Panc1 (cell line): Measurements from ENCODE around the gene PF4V1. TPM values are rescaled to one million over a fixed set of nuclear protein-coding genes. Genes with fewer than 3 reads are reported as not detected.

ENCODE experiments used
- ATAC-seq: fragments of 200-7000 bp; cut with Tn5 transposase; 2 replicates; pipeline ENCODE4 v1.9.1; 2020; ENCODE audit warnings: mild to moderate bottlenecking, moderate library complexity
- BruUV-seq: library from RNA; stranded (reverse); fragments of 400-500 nt; replicated peaks from 2 replicates; lab custom pipeline; 2021; lab: Mats Ljungman, UMichigan
- CTCF ChIA-PET: fragments of 300-600 bp; sonication (Branson Sonifier 250); formaldehyde crosslinking; loops from one replicate; lab custom pipeline; 2022; ENCODE audit warnings: antibody characterized with exemption; lab: Charles Lee
- POLR2A ChIA-PET: fragments of 300-600 bp; sonication (Branson Sonifier 250); formaldehyde crosslinking; loops from one replicate; lab custom pipeline; 2022; ENCODE audit warnings: antibody characterized with exemption; lab: Charles Lee
- DNase-seq: peaks from one replicate; pipeline ENCODE4 v3.0.0-alpha.2; 2010; ENCODE audit warnings: low read depth, low spot score
- H3K27ac ChIP-seq: 2 replicates; pipeline ENCODE4 v1.5.1; 2011; ENCODE audit warnings: mild to moderate bottlenecking, low read length, inconsistent platforms
- H3K27me3 ChIP-seq: fragments of 200-500 bp; sonication (Bioruptor generic); 2 replicates; pipeline ENCODE4 v1.6.0; 2014; ENCODE audit warnings: low read length, inconsistent platforms; ENCODE audit not compliant: control insufficient read depth, insufficient read depth
- H3K36me3 ChIP-seq: fragments of 200-500 bp; sonication (Bioruptor generic); 2 replicates; pipeline ENCODE4 v1.5.1; 2014; ENCODE audit warnings: inconsistent platforms, mild to moderate bottlenecking, low read length, moderate library complexity; ENCODE audit not compliant: control insufficient read depth, insufficient read depth
- H3K4me1 ChIP-seq: 2 replicates; pipeline ENCODE4 v1.5.1; 2011; ENCODE audit warnings: inconsistent platforms, mild to moderate bottlenecking, low read length, moderate library complexity; ENCODE audit not compliant: control insufficient read depth, insufficient read depth
- H3K4me3 ChIP-seq, 2 experiments: 2 replicates each; pipeline ENCODE4 v1.5.1; 2011 to 2012; ENCODE audit warnings: low read depth in 2 of 2, low read length in 2 of 2, mild to moderate bottlenecking in 2 of 2, inconsistent platforms in 1 of 2, moderate library complexity in 1 of 2
- H3K9me3 ChIP-seq: fragments of 200-500 bp; sonication (Bioruptor generic); 2 replicates; pipeline ENCODE4 v1.5.1; 2014; ENCODE audit warnings: low read depth, mild to moderate bottlenecking, inconsistent platforms, low read length, moderate library complexity; ENCODE audit not compliant: control insufficient read depth, insufficient read depth
- CTCF ChIP-seq: fragments of 450-650 bp; IDR thresholded peaks from 2 replicates; pipeline ENCODE4 v1.5.1; 2017; ENCODE audit warnings: mild to moderate bottlenecking
- POLR2AphosphoS5 ChIP-seq: IDR thresholded peaks from 2 replicates; pipeline ENCODE4 v1.6.1; 2012; ENCODE audit warnings: mild to moderate bottlenecking, low read depth, low read length, moderate library complexity
- REST ChIP-seq, 2 experiments: IDR thresholded peaks; 2 replicates each; pipeline ENCODE4 v1.6.1; 2011 to 2012; ENCODE audit warnings: low read depth in 2 of 2, control low read depth in 1 of 2, low read length in 1 of 2, mild to moderate bottlenecking in 1 of 2, moderate library complexity in 1 of 2; ENCODE audit not compliant: insufficient read depth in 1 of 2
- SIN3A ChIP-seq: IDR thresholded peaks from 2 replicates; pipeline ENCODE4 v1.6.1; 2012; ENCODE audit warnings: low read depth, mild to moderate bottlenecking, low read length, moderate library complexity, borderline replicate concordance; ENCODE audit not compliant: insufficient read depth
- TCF7L2 ChIP-seq: IDR thresholded peaks from 2 replicates; pipeline ENCODE4 v1.6.1; 2011; ENCODE audit warnings: mild to moderate bottlenecking, low read depth, low read length, inconsistent platforms
- in situ Hi-C: cut with HindIII; loops from 2 replicates; pipeline ENCODE4 v1.10.0; 2016; ENCODE audit warnings: low sequenced_read_pairs, low pct_unique_long_range_greater_than_20kb
- intact Hi-C: fragments of 100-400 bp; cut with micrococcal nuclease; formaldehyde crosslinking; loops from one replicate; pipeline ENCODE4 v1.10.0; 2022; ENCODE audit not compliant: unreplicated experiment
- total RNA-seq: library from RNA; stranded (reverse); gene quantifications from one replicate; pipeline ENCODE4 v1.2.1, GENCODE V29; 2021; ENCODE audit not compliant: unreplicated experiment

The PF4V1 gene
- total RNA-seq, 1 experiment from 2014 or later = 0.51 TPM

GRCh38 chr4:73852771-73853170, 325 bp upstream of the PF4V1 start:
- no peak for TF ChIP-seq CTCF
- TF ChIP-seq REST (IDR thresholded peaks at IDR 0.05; ENCODE audit: insufficient read depth in 1 of 2, low read depth in 2 of 2, low read length in 1 of 2) = no peak
- TF ChIP-seq SIN3A = no peak
- no peak for TF ChIP-seq POLR2AphosphoS5
- no peak for TF ChIP-seq TCF7L2
- Histone ChIP-seq H3K36me3 (no peaks in the 10 kb centered on the region), H3K4me1 (no peaks in the 10 kb centered on the region), H3K27me3 (no peaks in the 10 kb centered on the region), H3K27ac (no peak overlapping the region), H3K4me3 (peak overlapping the region; percentile 39 to 50), H3K9me3 (no peaks in the 10 kb centered on the region)
- no TSS peak for BruUV-seq
- DNase-seq = no peak
- ATAC-seq = peak; percentile 67
- intact Hi-C loops = no loop called here
- CTCF ChIA-PET = interaction anchor here (1.0 kb wide), 1 partner anchor 12 kb away, joined by 5 read pairs; no protein-coding TSS in a partner anchor
- in situ Hi-C loops = no loop called here
- POLR2A ChIA-PET = interaction anchor here (0.6 kb wide), 1 partner anchor 56 kb away, joined by 16 read pairs; no protein-coding TSS in a partner anchor

- no peaks in the 10 kb centered on the region for H3K9me3 ChIP-seq
- ChIA-PET CTCF (interaction anchor here (1.0 kb wide), 1 partner anchor 11 kb away, joined by 5 read pairs; no protein-coding TSS in a partner anchor), POLR2A (interaction anchor here (0.6 kb wide), 1 partner anchor 29 kb away, joined by 3 read pairs; no protein-coding TSS in a partner anchor)
- no TSS peak for BruUV-seq
- intact Hi-C loops (no loop called here), in situ Hi-C loops (no loop called here)
- ATAC-seq = peak; percentile 37; the same call in 1 of the 2 replicates
- no peak overlapping the region; the same call in 1 of the 2 replicates for H3K27ac ChIP-seq
- no peaks in the 10 kb centered on the region for H3K36me3 ChIP-seq
- no peaks in the 10 kb centered on the region for H3K4me1 ChIP-seq
- no peak for DNase-seq
- TF ChIP-seq REST (IDR thresholded peaks at IDR 0.05; ENCODE audit: insufficient read depth in 1 of 2, low read depth in 2 of 2, low read length in 1 of 2) (no peak), POLR2AphosphoS5 (no peak), SIN3A (no peak), TCF7L2 (no peak), CTCF (no peak)
- no peaks in the 10 kb centered on the region for H3K27me3 ChIP-seq
- peak overlapping the region; percentile 39 to 50 for H3K4me3 ChIP-seq
Observed at GRCh38 chr4:73853718-73854473, 800 bp downstream of the PF4V1 start.
